Gastroesophageal sphincter (tissue), 3 donors: Measurements from ENCODE around the gene ALKBH4.
"Not testable (repeated sequence)": the region's sequence is repeated elsewhere in the genome, so short reads cannot be mapped to it uniquely, and the experiment has no call there.

Source experiments
- CTCF ChIP-seq, 4 experiments: fragments of 200-600 bp in 2 of 4; fragments of 450-650 bp in 2 of 4; sonication (generic) in 1 of 4; IDR thresholded peaks; one replicate each; pipeline ENCODE4 v1.5.1; 2017 to 2019; ENCODE audit warnings: antibody characterized with exemption in 4 of 4, mild to moderate bottlenecking in 2 of 4, moderate library complexity in 2 of 4
- POLR2A ChIP-seq, 2 donors: fragments of 450-650 bp; IDR thresholded peaks; one replicate each; pipeline ENCODE4 v1.6.1; 2017; ENCODE audit warnings: antibody characterized with exemption in 2 of 2, mild to moderate bottlenecking in 2 of 2, moderate library complexity in 1 of 2
- POLR2AphosphoS5 ChIP-seq: sonication (generic); formaldehyde crosslinking; IDR thresholded peaks from one replicate; pipeline ENCODE4 v1.6.1; 2017; ENCODE audit warnings: antibody characterized with exemption

DNA sequence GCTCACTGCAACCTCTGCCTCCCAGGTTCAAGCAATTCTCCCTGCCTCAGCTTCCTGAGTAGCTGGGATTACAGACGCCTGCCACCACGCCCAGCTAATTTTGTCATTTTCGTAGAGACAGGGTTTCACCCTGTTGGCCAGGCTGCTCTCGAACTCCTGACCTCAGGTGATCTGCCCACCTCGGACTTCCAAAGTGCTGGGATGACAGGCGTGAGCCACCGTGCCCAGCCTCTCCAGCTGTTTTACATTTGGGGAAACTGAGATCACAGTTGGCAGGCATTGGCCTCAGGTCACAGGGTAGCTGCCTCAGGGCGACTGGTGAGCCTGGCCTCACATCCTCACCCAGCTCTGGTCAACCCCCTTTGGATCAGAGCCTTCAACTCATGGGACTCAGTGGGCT lies 45.9 kb upstream of the ALKBH4 start:
- not testable (repeated sequence) for TF ChIP-seq POLR2A (IDR thresholded peaks at IDR 0.05); CTCF (IDR thresholded peaks at IDR 0.05); POLR2AphosphoS5
